C4-2B (cell line): ENCODE results near the gene POU2F1.

Experiments used
- CTCF ChIP-seq: fragments of 450-650 bp; conservative IDR thresholded peaks from 2 replicates; pipeline ENCODE4 v1.5.1; 2017; ENCODE audit warnings: mild to moderate bottlenecking
- ZFX ChIP-seq: fragments of 450-650 bp; IDR thresholded peaks from 2 replicates; pipeline ENCODE4 v1.6.1; 2017

GRCh38 chr1:167465018-167465417 lies 244.3 kb downstream of the POU2F1 start:
- TF ChIP-seq CTCF (no peak), ZFX (no peak)
